ENCODE results near the gene CALHM6. TPM values are rescaled to one million over a fixed set of nuclear protein-coding genes. Genes with fewer than 3 reads are reported as not detected.

The CALHM6 gene
- total RNA-seq, 3 donors from 2014 or later = 4.2 to 5.6 TPM; not detected in 1

DNA sequence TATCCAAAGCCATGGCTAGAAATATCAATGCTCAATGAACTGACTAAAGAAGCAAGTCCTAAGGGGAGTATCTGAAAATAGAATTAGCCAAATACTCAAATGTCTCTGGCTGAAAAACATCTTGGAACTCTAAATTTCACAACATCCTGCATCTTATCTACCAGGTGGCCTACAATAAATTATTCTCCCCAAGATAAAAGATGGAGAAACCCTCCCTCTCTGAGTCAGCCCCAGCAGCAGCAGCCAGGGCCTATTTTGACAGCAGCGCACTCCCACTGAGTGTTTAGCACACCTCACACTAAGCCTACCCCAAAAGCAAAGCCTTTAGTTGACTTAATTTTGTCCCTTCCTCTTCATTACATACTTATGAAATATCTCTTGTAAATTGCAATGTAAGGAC lies 5.9 kb downstream of the CALHM6 start:
- no peaks in the 10 kb centered on the region for H3K4me1 ChIP-seq (ENCODE audit: low read depth)
- H3K9me3 ChIP-seq = no peaks in the 10 kb centered on the region
- no peak for ATAC-seq
- TF ChIP-seq, protein P1, sequence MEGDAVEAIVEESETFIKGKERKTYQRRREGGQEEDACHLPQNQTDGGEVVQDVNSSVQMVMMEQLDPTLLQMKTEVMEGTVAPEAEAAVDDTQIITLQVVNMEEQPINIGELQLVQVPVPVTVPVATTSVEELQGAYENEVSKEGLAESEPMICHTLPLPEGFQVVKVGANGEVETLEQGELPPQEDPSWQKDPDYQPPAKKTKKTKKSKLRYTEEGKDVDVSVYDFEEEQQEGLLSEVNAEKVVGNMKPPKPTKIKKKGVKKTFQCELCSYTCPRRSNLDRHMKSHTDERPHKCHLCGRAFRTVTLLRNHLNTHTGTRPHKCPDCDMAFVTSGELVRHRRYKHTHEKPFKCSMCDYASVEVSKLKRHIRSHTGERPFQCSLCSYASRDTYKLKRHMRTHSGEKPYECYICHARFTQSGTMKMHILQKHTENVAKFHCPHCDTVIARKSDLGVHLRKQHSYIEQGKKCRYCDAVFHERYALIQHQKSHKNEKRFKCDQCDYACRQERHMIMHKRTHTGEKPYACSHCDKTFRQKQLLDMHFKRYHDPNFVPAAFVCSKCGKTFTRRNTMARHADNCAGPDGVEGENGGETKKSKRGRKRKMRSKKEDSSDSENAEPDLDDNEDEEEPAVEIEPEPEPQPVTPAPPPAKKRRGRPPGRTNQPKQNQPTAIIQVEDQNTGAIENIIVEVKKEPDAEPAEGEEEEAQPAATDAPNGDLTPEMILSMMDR (IDR thresholded peaks at IDR 0.05) = no peak
- no peak overlapping the region for H3K4me3 ChIP-seq
- H3K36me3 ChIP-seq (ENCODE audit: low read depth) = no peaks in the 10 kb centered on the region
- no peak for DNase-seq
- intact Hi-C loops (cut with DNase I, micrococcal nuclease) = no loop called here

DNA sequence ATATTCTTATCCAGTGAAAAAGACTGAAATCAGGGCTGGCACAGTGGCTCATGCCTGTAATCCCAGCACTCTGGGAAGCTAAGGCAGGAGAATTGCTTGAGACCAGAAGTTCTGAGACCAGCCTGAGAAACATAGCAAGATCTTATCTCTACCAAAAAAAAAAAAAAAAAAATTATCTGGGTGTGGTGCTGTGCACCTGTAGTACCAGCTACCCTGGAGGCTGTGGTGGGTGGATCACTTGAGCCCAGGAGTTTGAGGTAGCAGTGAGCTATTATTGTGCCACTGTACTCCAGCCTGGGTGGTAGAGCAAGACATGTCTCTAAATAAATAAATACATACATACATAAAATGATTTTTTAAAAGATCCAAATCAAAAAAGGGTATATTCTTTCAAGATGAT lies 6.3 kb downstream of the CALHM6 start:
- no peak overlapping the region for H3K4me3 ChIP-seq
- intact Hi-C loops (cut with DNase I, micrococcal nuclease) = no loop called here
- TF ChIP-seq, protein P1 (IDR thresholded peaks at IDR 0.05) = no peak
- ATAC-seq = no peak
- H3K36me3 ChIP-seq (ENCODE audit: low read depth) = no peaks in the 10 kb centered on the region
- no peaks in the 10 kb centered on the region for H3K9me3 ChIP-seq
- DNase-seq = no peak
- no peaks in the 10 kb centered on the region for H3K4me1 ChIP-seq (ENCODE audit: low read depth)

DNA sequence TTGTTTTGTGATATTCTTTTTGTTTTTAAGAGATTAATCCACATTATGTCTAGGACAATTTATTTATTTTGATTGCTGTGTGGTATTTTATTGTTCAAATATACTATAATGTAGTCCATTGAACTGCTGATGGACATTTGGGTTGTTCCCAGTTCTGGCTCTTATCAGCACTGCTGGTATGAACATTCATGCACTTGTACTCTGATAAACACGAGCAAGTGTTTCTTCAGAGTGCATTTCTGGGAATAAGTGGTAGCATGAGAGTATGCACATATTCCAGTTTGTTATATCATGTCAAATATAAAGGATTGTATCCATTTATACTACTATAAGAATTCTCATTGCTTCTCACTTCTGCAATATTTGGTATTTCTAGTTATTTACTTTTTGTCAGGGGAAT lies 7.1 kb downstream of the CALHM6 start:
- no peaks in the 10 kb centered on the region for H3K9me3 ChIP-seq
- no peak overlapping the region for H3K4me3 ChIP-seq
- H3K36me3 ChIP-seq (ENCODE audit: low read depth) = no peaks in the 10 kb centered on the region
- no peak for ATAC-seq
- no peaks in the 10 kb centered on the region for H3K4me1 ChIP-seq (ENCODE audit: low read depth)
- TF ChIP-seq, protein P1 (IDR thresholded peaks at IDR 0.05) = no peak
- DNase-seq = no peak
- intact Hi-C loops (cut with DNase I, micrococcal nuclease) = no loop called here

DNA sequence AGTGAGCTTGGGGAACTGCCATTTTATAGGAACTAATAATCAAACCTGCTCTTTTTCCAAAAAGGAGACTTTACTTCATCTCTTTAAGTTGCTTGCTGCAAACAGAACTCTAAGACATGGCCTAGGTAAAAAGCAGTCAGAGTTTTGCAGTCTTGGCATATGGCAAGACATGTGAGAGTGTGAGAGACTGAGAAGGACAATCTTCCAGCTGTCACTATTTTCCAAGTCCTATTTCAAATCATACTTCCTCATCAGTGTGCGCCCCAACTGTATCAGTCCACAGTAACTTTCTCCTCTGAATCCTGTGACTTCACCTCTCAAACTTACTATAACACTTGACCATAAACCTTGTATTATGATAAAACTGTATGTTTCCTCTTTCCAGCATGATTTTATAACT lies 10.4 kb downstream of the CALHM6 start:
- intact Hi-C loops (cut with DNase I, micrococcal nuclease) = no loop called here
- Histone ChIP-seq H3K4me1 (ENCODE audit: low read depth) (no peaks in the 10 kb centered on the region), H3K9me3 (no peaks in the 10 kb centered on the region), H3K36me3 (ENCODE audit: low read depth) (no peaks in the 10 kb centered on the region), H3K4me3 (no peak overlapping the region)
- TF ChIP-seq, protein P1 (IDR thresholded peaks at IDR 0.05) = no peak
- no peak for DNase-seq
- ATAC-seq = no peak

DNA sequence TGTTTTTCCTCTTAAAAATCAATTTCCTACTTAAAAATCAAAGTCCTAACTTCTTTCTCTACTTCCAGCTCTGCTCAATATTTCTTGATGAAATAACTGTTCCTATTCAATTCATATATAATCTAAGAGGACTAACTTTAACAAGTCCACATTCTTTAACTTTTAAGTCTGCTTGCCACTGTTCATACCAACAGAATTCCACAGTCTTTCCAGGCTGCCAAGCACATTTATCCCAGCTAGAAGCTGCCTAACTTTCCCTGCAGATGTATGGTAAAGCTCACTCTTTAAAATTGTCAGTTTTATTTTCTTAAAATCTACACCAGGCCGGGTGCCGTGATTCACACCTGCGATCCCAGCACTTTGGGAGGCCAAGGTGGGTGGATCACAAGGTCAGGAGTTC lies 11.5 kb downstream of the CALHM6 start:
- TF ChIP-seq, protein P1 (IDR thresholded peaks at IDR 0.05) = no peak
- Histone ChIP-seq H3K4me1 (ENCODE audit: low read depth) (no peaks in the 10 kb centered on the region), H3K4me3 (no peak overlapping the region), H3K36me3 (ENCODE audit: low read depth) (no peaks in the 10 kb centered on the region), H3K9me3 (no peaks in the 10 kb centered on the region)
- no peak for DNase-seq
- ATAC-seq = no peak
- intact Hi-C loops (cut with DNase I, micrococcal nuclease) = no loop called here

DNA sequence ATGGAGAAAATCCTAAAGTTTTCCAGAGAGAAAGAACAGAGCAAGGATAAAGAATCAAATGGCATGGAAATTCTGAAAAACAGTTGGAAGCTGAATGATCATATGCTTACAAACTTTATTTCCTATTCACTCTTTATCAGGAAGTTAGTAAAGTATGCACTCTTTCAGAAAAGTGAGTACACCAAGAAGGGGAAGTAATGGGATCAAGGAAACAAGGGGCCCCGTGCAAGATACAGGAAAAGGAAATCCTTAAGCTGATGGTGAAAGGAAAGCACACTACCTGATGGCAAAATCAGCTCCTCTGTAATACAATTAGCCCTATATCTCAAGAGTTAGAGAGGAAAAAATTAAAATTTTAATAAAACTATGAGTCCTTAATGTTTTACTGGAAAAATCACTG lies 14.0 kb downstream of the CALHM6 start:
- no peak for ATAC-seq
- TF ChIP-seq, protein P1 (IDR thresholded peaks at IDR 0.05) = no peak
- intact Hi-C loops (cut with DNase I, micrococcal nuclease) = no loop called here
- Histone ChIP-seq H3K4me3 (no peak overlapping the region), H3K4me1 (ENCODE audit: low read depth) (no peaks in the 10 kb centered on the region), H3K36me3 (ENCODE audit: low read depth) (no peaks in the 10 kb centered on the region), H3K9me3 (no peaks in the 10 kb centered on the region)
- no peak for DNase-seq

Measured in mucosa of descending colon (tissue), 3 donors.